HepG2 (cell line): Measurements from ENCODE around the gene FGF2. TPM values are rescaled to one million over a fixed set of nuclear protein-coding genes. Genes with fewer than 3 reads are reported as not detected.

Experiments
- ATAC-seq: fragments of 200-7000 bp; cut with Tn5 transposase; 3 replicates; pipeline ENCODE4 v1.9.1; 2020; ENCODE audit warnings: mild to moderate bottlenecking, moderate library complexity
- BruUV-seq: library from RNA; stranded (reverse); fragments of 400-500 nt; replicated peaks from 2 replicates; lab custom pipeline; 2021; lab: Mats Ljungman, UMichigan
- CTCF ChIA-PET: fragments of 300-600 bp; formaldehyde crosslinking; extraction: SDS; loops from one replicate; lab custom pipeline; 2021; ENCODE audit warnings: low total read pairs, inconsistent platforms, low intra/inter-chr PET ratio; lab: Yijun Ruan, JAX
- POLR2A ChIA-PET: fragments of 350-600 bp; sonication (Branson Sonifier 250); formaldehyde crosslinking; loops from one replicate; lab custom pipeline; 2020; ENCODE audit warnings: antibody characterized with exemption, inconsistent platforms; lab: Yijun Ruan, JAX
- DNase-seq: peaks from one replicate; pipeline ENCODE4 v3.0.0-alpha.2; 2015; ENCODE audit warnings: low spot score
- FAIRE-seq: peaks from 3 replicates; lab custom pipeline; 2011; peaks lifted over from hg19 to GRCh38; lab: Jason Lieb, UNC
- H2AFZ ChIP-seq: one replicate; pipeline ENCODE4 v1.6.1; 2011; ENCODE audit warnings: low read length, inconsistent platforms
- H3K27ac ChIP-seq: fragments of 300-600 bp; 3 replicates; pipeline ENCODE4 v1.8.0; 2011; ENCODE audit warnings: mixed run types, mild to moderate bottlenecking, mixed read lengths, low read length, inconsistent platforms; ENCODE audit not compliant: insufficient read depth; ENCODE audit errors: extremely low read length
- H3K27me3 ChIP-seq, 2 experiments: fragments of 200-600 bp in 1 of 2; 2 replicates in 1 of 2; 3 replicates in 1 of 2; pipeline versions ENCODE4 v1.6.0 to v1.8.0; 2011; ENCODE audit warnings: low read length in 2 of 2, mild to moderate bottlenecking in 2 of 2, moderate library complexity in 2 of 2, inconsistent platforms in 1 of 2; ENCODE audit not compliant: insufficient read depth in 2 of 2, control insufficient read depth in 1 of 2
- H3K36me3 ChIP-seq, 2 experiments: fragments of 200-600 bp in 1 of 2; replicated peaks in 1 of 2; 2 replicates in 1 of 2; 3 replicates in 1 of 2; pipeline versions ENCODE4 v1.5.1 to v1.8.0; 2011; ENCODE audit warnings: low read length in 2 of 2, inconsistent platforms in 1 of 2; ENCODE audit not compliant: insufficient read depth in 2 of 2, control insufficient read depth in 1 of 2
- H3K4me1 ChIP-seq: 2 replicates; pipeline ENCODE4 v1.5.1; 2012; ENCODE audit warnings: low read length, inconsistent platforms; ENCODE audit not compliant: insufficient read depth
- H3K4me2 ChIP-seq: 2 replicates; pipeline ENCODE4 v1.6.0; 2011; ENCODE audit warnings: low read depth, low read length, inconsistent platforms
- H3K4me3 ChIP-seq, 3 experiments: fragments of 200-600 bp in 1 of 3; sonication (generic), shearing (Covaris generic) in 1 of 3; replicated peaks in 1 of 3; 2 replicates each; pipeline ENCODE4 v1.5.1; 2011 to 2016; ENCODE audit warnings: low read length in 3 of 3, inconsistent platforms in 2 of 3, low read depth in 2 of 3, mild to moderate bottlenecking in 2 of 3, control low read depth in 1 of 3, mixed read lengths in 1 of 3; ENCODE audit not compliant: insufficient read depth in 1 of 3
- H3K79me2 ChIP-seq: one replicate; pipeline ENCODE4 v1.6.1; 2011; ENCODE audit warnings: low read length, inconsistent platforms; ENCODE audit not compliant: insufficient read depth
- H3K9ac ChIP-seq: 2 replicates; pipeline ENCODE4 v1.6.0; 2011; ENCODE audit warnings: mild to moderate bottlenecking, low read depth, low read length, inconsistent platforms; ENCODE audit not compliant: insufficient read depth
- H3K9me3 ChIP-seq: 2 replicates; pipeline ENCODE4 v1.5.1; 2012; ENCODE audit warnings: mild to moderate bottlenecking, low read length
- H4K20me1 ChIP-seq: 2 replicates; pipeline ENCODE4 v1.6.0; 2011; ENCODE audit warnings: inconsistent platforms, mild to moderate bottlenecking, low read length, moderate library complexity; ENCODE audit not compliant: insufficient read depth
- DMAP1 ChIP-seq: IDR thresholded peaks from 2 replicates; pipeline ENCODE4 v1.6.1; 2016
- ISX ChIP-seq: sonication (generic); formaldehyde crosslinking; conservative IDR thresholded peaks from 2 replicates; pipeline ENCODE4 v1.5.0; 2020; ENCODE audit warnings: missing genetic modification reagents
- MEF2D ChIP-seq: sonication (generic); formaldehyde crosslinking; IDR thresholded peaks from 2 replicates; pipeline ENCODE4 v1.5.1; 2020; ENCODE audit warnings: mild to moderate bottlenecking, missing genetic modification reagents
- PHF21A ChIP-seq: sonication (generic); formaldehyde crosslinking; IDR thresholded peaks from 2 replicates; pipeline ENCODE4 v1.5.0; 2020; ENCODE audit warnings: mild to moderate bottlenecking, missing genetic modification reagents
- RCOR2 ChIP-seq: IDR thresholded peaks from 2 replicates; pipeline ENCODE4 v1.6.1; 2016; ENCODE audit warnings: missing biosample characterization, missing genetic modification reagents
- RNF2 ChIP-seq: fragments of 450-650 bp; conservative IDR thresholded peaks from 2 replicates; pipeline ENCODE4 v1.6.1; 2016; ENCODE audit warnings: low read depth
- SALL2 ChIP-seq: sonication (generic); formaldehyde crosslinking; IDR thresholded peaks from 2 replicates; pipeline ENCODE4 v1.8.1; 2023; ENCODE audit warnings: mild to moderate bottlenecking, missing genetic modification reagents, inconsistent platforms
- TOE1 ChIP-seq: sonication (generic); formaldehyde crosslinking; IDR thresholded peaks from 2 replicates; pipeline ENCODE4 v1.4.0; 2020; ENCODE audit warnings: mild to moderate bottlenecking, missing genetic modification reagents
- TRIM24 ChIP-seq: sonication (generic); formaldehyde crosslinking; IDR thresholded peaks from 2 replicates; pipeline ENCODE4 v1.8.0; 2022; ENCODE audit warnings: mild to moderate bottlenecking, missing genetic modification reagents
- XRCC5 ChIP-seq: fragments of 200-400 bp; formaldehyde crosslinking; optimal IDR thresholded peaks from 2 replicates; pipeline ENCODE3; 2017; ENCODE audit warnings: mild to moderate bottlenecking, low read length
- ZNF12 ChIP-seq: sonication (generic); formaldehyde crosslinking; IDR thresholded peaks from 2 replicates; pipeline ENCODE4 v1.5.0; 2020; ENCODE audit warnings: missing genetic modification reagents
- ZNF124 ChIP-seq: sonication (generic); formaldehyde crosslinking; IDR thresholded peaks from 2 replicates; pipeline ENCODE4 v1.4.0; 2020; ENCODE audit warnings: missing genetic modification reagents
- ZNF136 ChIP-seq: sonication (generic); formaldehyde crosslinking; IDR thresholded peaks from 2 replicates; pipeline ENCODE4 v1.8.1; 2022; ENCODE audit warnings: low read depth, mild to moderate bottlenecking, moderate library complexity, missing genetic modification reagents
- ZNF263 ChIP-seq: sonication (generic); formaldehyde crosslinking; IDR thresholded peaks from 2 replicates; pipeline ENCODE4 v1.4.0; 2020; ENCODE audit warnings: missing genetic modification reagents
- ZNF350 ChIP-seq: sonication (generic); formaldehyde crosslinking; IDR thresholded peaks from 2 replicates; pipeline ENCODE4 v1.4.0; 2020; ENCODE audit warnings: mild to moderate bottlenecking, low read depth, missing genetic modification reagents, borderline replicate concordance
- ZNF562 ChIP-seq: sonication (generic); formaldehyde crosslinking; IDR thresholded peaks from 2 replicates; pipeline ENCODE4 v1.8.0; 2022; ENCODE audit warnings: missing genetic modification reagents, borderline replicate concordance
- ZNF569 ChIP-seq: sonication (generic); formaldehyde crosslinking; IDR thresholded peaks from 2 replicates; pipeline ENCODE4 v1.5.0; 2020; ENCODE audit warnings: mild to moderate bottlenecking, missing genetic modification reagents, moderate library complexity, borderline replicate concordance
- ZNF660 ChIP-seq: sonication (generic); formaldehyde crosslinking; IDR thresholded peaks from 2 replicates; pipeline ENCODE4 v1.5.1; 2020; ENCODE audit warnings: mild to moderate bottlenecking, low read depth, missing genetic modification reagents, borderline replicate concordance
- ZNF780A ChIP-seq: sonication (generic); formaldehyde crosslinking; IDR thresholded peaks from 2 replicates; pipeline ENCODE4 v1.8.0; 2022; ENCODE audit warnings: mild to moderate bottlenecking, missing genetic modification reagents, moderate library complexity
- ZSCAN12 ChIP-seq: sonication (generic); formaldehyde crosslinking; IDR thresholded peaks from 2 replicates; pipeline ENCODE4 v1.9.0; 2021; ENCODE audit warnings: mild to moderate bottlenecking, missing genetic modification reagents
- WGBS: methylation state at CpG from one replicate; pipeline ENCODE4 v1.1.6; 2017; ENCODE audit warnings: low lambda C conversion rate; 5-methylcytosine and 5-hydroxymethylcytosine counted together
- in situ Hi-C: cut with HindIII; loops from 2 replicates; pipeline ENCODE4 v1.10.0; 2017; ENCODE audit warnings: low pct_unique_long_range_greater_than_20kb; ENCODE audit not compliant: extremely low pct_ligation_motif_present
- intact Hi-C: fragments of 100-400 bp; cut with micrococcal nuclease; formaldehyde crosslinking; loops from one replicate; pipeline ENCODE4 v1.10.0; 2022; ENCODE audit not compliant: unreplicated experiment
- polyA plus RNA-seq, 8 experiments: library from polyadenylated mRNA; depleted of rRNA in 3 of 8; stranded (reverse) in 7 of 8; unstranded in 1 of 8; fragments of >200 nt; fragmentation: Illumina TruSeq in 4 of 8; extraction: Trizol in 4 of 8; gene quantifications; 2 replicates each; pipeline versions ENCODE4 v1.2.1 to v1.2.3, GENCODE V29; 2011 to 2016; ENCODE audit warnings: low read depth in 4 of 8, missing spikeins in 1 of 8, mixed read lengths in 1 of 8; ENCODE audit not compliant: insufficient read depth in 1 of 8
- total RNA-seq, 5 experiments: library from RNA; depleted of rRNA; stranded (reverse); fragments of >200 nt; fragmentation: Illumina TruSeq; extraction: Trizol; gene quantifications; 2 replicates each; pipeline ENCODE4 v1.2.3, GENCODE V29; 2016; ENCODE audit warnings: low read depth in 1 of 5
- TF ChIP-seq, protein P1 (sequence below): sonication (generic); formaldehyde crosslinking; IDR thresholded peaks from 2 replicates; pipeline ENCODE4 v1.8.1; 2023; ENCODE audit warnings: mild to moderate bottlenecking, inconsistent platforms, moderate library complexity, missing genetic modification reagents, borderline replicate concordance
- TF ChIP-seq, protein P2 (sequence below): sonication (generic); formaldehyde crosslinking; IDR thresholded peaks from 2 replicates; pipeline ENCODE4 v1.5.1; 2020; ENCODE audit warnings: mild to moderate bottlenecking, moderate library complexity, missing genetic modification reagents

Gene FGF2
- total and polyA plus RNA-seq, 2 of the 13 experiments (the other 11 are each of a cell fraction or from before 2014, with no cell fraction given), result 0.01 to 0.02 TPM

DNA sequence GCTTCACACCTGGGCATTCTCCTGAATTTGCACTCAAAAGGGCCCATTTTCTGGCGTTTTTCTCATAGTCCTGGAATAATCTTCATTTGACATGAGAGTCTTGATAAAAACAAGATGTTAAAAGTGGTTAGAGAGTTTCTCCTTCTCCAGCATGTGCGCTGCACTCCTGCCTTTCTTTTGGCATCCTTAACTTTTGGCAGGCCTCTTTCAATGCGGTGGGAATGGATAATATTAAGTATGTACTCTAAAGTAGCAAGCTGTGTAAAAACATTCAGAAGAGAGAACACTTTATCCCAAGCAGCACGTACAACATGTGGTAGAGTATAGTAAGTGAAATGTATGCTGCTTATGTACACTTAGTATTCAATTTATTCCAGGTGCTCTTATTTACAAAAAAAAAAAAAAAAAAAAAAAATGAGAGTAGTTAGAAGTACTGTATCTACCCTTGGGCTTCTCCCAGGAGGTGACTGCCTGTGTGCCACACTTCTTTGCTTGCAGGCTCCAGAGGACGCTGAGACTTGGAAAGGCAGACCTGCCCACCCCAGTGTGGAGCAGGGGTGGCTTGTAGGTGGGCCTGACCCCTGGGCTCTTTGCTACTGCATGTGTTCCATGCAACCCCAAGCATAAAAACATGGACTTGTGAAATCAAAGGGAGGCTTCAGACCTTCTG lies 3.9 kb downstream of the FGF2 start:
- CTCF ChIA-PET, result no interaction called here

DNA sequence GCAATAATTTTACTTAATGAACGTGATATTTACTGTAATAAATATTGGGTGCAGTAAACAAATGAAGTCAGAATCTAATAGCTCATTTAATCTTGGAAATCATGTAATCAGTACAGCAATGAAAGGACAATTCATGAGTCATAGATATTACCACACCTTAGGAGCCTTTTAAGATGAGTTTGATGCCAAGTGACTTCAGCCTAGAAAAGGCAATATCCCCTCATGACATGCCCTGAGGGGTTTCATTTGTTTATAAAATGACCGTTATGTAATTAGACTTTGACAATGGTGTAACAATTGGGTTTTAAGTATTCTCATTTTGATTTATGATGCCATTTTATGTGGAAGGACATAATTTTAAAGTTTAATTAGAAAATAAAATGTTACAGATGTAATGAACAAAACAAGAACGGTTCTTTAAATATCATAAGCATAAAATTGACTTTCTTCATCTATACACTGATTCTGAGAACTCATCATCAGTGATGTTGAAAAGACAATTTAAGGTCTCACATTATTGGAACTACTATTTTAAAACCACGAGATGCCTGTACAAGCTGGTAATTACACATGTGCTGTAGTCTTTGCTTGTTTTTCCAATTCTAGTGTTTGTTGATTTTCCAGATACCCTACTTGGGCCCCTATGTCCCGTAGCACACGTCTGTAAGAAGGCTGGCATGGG lies 5.0 kb downstream of the FGF2 start:
- no TSS peak for BruUV-seq
- Histone ChIP-seq H2AFZ (no peak overlapping the region), H3K79me2 (no peaks in the 10 kb centered on the region), H3K36me3 (no peaks in the 10 kb centered on the region), H3K4me1 (peaks cover 12% of the 10 kb centered on the region), H3K4me3 (no peak overlapping the region), H3K27ac (no peak overlapping the region), H3K9ac (no peak overlapping the region), H3K9me3 (no peaks in the 10 kb centered on the region), H4K20me1 (no peaks in the 10 kb centered on the region), H3K27me3 (peaks cover 3 to 23% of the 10 kb centered on the region in 2 experiments), H3K4me2 (no peak overlapping the region)
- ChIA-PET POLR2A (no interaction called here), CTCF (no interaction called here)
- WGBS, result 47% methylated on average over 6 of the region's 6 CpGs
- intact Hi-C loops (no loop called here), in situ Hi-C loops (no loop called here)
- no peak for DNase-seq
- FAIRE-seq, result no peak
- ATAC-seq, result no peak
- TF ChIP-seq ZNF350 (CRISPR knock-in tag) (no peak), XRCC5 (no peak), ZNF12 (CRISPR knock-in tag) (no peak), PHF21A (CRISPR knock-in tag) (no peak), SALL2 (CRISPR knock-in tag) (no peak), ZNF569 (CRISPR knock-in tag) (no peak), ZNF263 (CRISPR knock-in tag) (no peak), TRIM24 (CRISPR knock-in tag) (no peak), ZNF124 (CRISPR knock-in tag) (no peak), ZNF136 (CRISPR knock-in tag) (no peak)
- TF ChIP-seq, protein P1, sequence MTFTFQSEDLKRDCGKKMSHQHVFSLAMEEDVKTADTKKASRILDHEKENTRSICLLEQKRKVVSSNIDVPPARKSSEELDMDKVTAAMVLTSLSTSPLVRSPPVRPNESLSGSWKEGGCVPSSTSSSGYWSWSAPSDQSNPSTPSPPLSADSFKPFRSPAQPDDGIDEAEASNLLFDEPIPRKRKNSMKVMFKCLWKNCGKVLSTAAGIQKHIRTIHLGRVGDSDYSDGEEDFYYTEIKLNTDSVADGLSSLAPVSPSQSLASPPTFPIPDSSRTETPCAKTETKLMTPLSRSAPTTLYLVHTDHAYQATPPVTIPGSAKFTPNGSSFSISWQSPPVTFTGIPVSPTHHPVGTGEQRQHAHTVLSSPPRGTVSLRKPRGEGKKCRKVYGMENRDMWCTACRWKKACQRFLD, result no peak
- TF ChIP-seq, protein P2, sequence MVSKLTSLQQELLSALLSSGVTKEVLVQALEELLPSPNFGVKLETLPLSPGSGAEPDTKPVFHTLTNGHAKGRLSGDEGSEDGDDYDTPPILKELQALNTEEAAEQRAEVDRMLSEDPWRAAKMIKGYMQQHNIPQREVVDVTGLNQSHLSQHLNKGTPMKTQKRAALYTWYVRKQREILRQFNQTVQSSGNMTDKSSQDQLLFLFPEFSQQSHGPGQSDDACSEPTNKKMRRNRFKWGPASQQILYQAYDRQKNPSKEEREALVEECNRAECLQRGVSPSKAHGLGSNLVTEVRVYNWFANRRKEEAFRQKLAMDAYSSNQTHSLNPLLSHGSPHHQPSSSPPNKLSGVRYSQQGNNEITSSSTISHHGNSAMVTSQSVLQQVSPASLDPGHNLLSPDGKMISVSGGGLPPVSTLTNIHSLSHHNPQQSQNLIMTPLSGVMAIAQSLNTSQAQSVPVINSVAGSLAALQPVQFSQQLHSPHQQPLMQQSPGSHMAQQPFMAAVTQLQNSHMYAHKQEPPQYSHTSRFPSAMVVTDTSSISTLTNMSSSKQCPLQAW, result no peak

More for the DNA sequence above, 3.9 kb downstream of the FGF2 start:
- ATAC-seq, result no peak
- H3K27me3 ChIP-seq, result peaks cover 4 to 31% of the 10 kb centered on the region in 2 experiments
- peaks cover 12% of the 10 kb centered on the region for H3K4me1 ChIP-seq
- TF ChIP-seq ZSCAN12 (CRISPR knock-in tag) (no peak), ISX (CRISPR knock-in tag) (no peak), ZNF660 (CRISPR knock-in tag) (no peak), TOE1 (CRISPR knock-in tag) (no peak), MEF2D (CRISPR knock-in tag) (no peak), ZNF562 (no peak), RNF2 (no peak), ZNF780A (CRISPR knock-in tag) (no peak), DMAP1 (no peak), RCOR2 (CRISPR knock-in tag) (no peak)
- in situ Hi-C loops, result no loop called here
- H3K79me2 ChIP-seq, result no peaks in the 10 kb centered on the region
- H3K4me2 ChIP-seq, result no peak overlapping the region
- no peak for FAIRE-seq
- no peak overlapping the region for H3K9ac ChIP-seq
- no peak overlapping the region for H3K4me3 ChIP-seq
- H3K27ac ChIP-seq, result no peak overlapping the region
- no peaks in the 10 kb centered on the region for H3K9me3 ChIP-seq
- H2AFZ ChIP-seq, result no peak overlapping the region
- no peak for DNase-seq
- intact Hi-C loops, result no loop called here
- H3K36me3 ChIP-seq, result no peaks in the 10 kb centered on the region
- H4K20me1 ChIP-seq, result no peaks in the 10 kb centered on the region
- no TSS peak for BruUV-seq
- POLR2A ChIA-PET, result no interaction called here
- WGBS, result 42% methylated on average over 5 of the region's 5 CpGs
